Ovary (tissue), 9 donors: Measurements from ENCODE around the gene CCDC141. TPM values are rescaled to one million over a fixed set of nuclear protein-coding genes. Genes with fewer than 3 reads are reported as not detected.

ENCODE experiments used
- DNase-seq, 5 donors: peaks; one replicate each; pipeline ENCODE4 v3.0.0-alpha.2; 2019 to 2020
- H3K27ac ChIP-seq, 2 donors: fragments of 200-600 bp; one replicate each; pipeline versions ENCODE4 v1.5.1 to v1.8.0; 2019 to 2022
- H3K27me3 ChIP-seq: fragments of 200-600 bp; one replicate; pipeline ENCODE4 v1.8.0; 2022
- H3K36me3 ChIP-seq: fragments of 200-600 bp; sonication (generic); one replicate; pipeline ENCODE4 v1.5.1; 2019
- H3K4me1 ChIP-seq: one replicate; pipeline ENCODE4 v1.8.1; 2013; ENCODE audit warnings: mild to moderate bottlenecking, moderate library complexity; ENCODE audit not compliant: insufficient read depth
- H3K4me3 ChIP-seq: fragments of 200-600 bp; sonication (generic); one replicate; pipeline ENCODE4 v1.5.1; 2017
- H3K9me3 ChIP-seq, 2 donors: fragments of 200-600 bp in 1 of 2; sonication (generic) in 1 of 2; one replicate each; pipeline versions ENCODE4 v1.5.1 to v1.8.1; 2013 to 2019; ENCODE audit warnings: mild to moderate bottlenecking in 1 of 2, moderate library complexity in 1 of 2
- CTCF ChIP-seq, 3 donors: fragments of 450-650 bp in 2 of 3; fragments of 200-600 bp in 1 of 3; IDR thresholded peaks; one replicate each; pipeline versions ENCODE4 v1.5.1 to v1.8.0; 2016 to 2022; ENCODE audit warnings: antibody characterized with exemption in 3 of 3, mild to moderate bottlenecking in 1 of 3
- EP300 ChIP-seq: sonication (generic); formaldehyde crosslinking; IDR thresholded peaks from one replicate; pipeline ENCODE4 v1.6.1; 2017; ENCODE audit warnings: antibody characterized with exemption
- POLR2A ChIP-seq: fragments of 450-650 bp; IDR thresholded peaks from one replicate; pipeline ENCODE4 v1.6.1; 2017; ENCODE audit warnings: antibody characterized with exemption, mild to moderate bottlenecking, moderate library complexity
- WGBS, 3 donors: extraction: QIAGEN DNeasy Blood & Tissue Kit in 1 of 3; methylation state at CpG; one replicate each; pipeline versions ENCODE4 v1.1.5 to v1.1.7; 2013 to 2017; 5-methylcytosine and 5-hydroxymethylcytosine counted together
- intact Hi-C, 4 donors: fragments of 100-400 bp; cut with DNase I; formaldehyde crosslinking; loops; one replicate each; pipeline versions ENCODE4 v1.11.0 to v1.15.1; 2022 to 2023
- polyA plus RNA-seq, 2 donors: library from polyadenylated mRNA; stranded (reverse); fragments of 200-250 nt in 1 of 2; fragments of 350-450 nt in 1 of 2; fragmentation: Illumina TruSeq in 1 of 2; extraction: RNeasy Lipid Tissue Mini Kit (QIAGEN cat#74804) in 1 of 2; gene quantifications; one replicate each; pipeline ENCODE4 v1.2.3, GENCODE V29; 2013 to 2014
- total RNA-seq, 7 donors: library from RNA; depleted of rRNA in 2 of 7; stranded (reverse); fragments of >200 nt in 2 of 7; fragmentation: NEBNext Ultra II Directional in 3 of 7; extraction: Animal tissue kit (Norgen Biotek cat#: 25700) in 3 of 7; gene quantifications; one replicate each; pipeline versions ENCODE4 v1.1.0 to v1.2.4, GENCODE V29; 2016 to 2023
- donor health status: DM: no; HTN: no; CAD: no; lungs with moderate emphysema.
- donor health status: DM: no; HTN: no; CAD: no.
- donor health status: Bipolar disorder and iron deficiency.
- donor health status: DM: yes; HTN: yes; CAD: no.
- donor health status: DM: no; HTN: no; CAD: no.
- donor health status: DM: yes; HTN: yes; CAD: no.

CCDC141 gene
- total and polyA plus RNA-seq, 9 donors: 0.35 to 6.2 (median 0.77) TPM

- peaks cover 9% of the 10 kb centered on the region for H3K4me1 ChIP-seq
- H3K27me3 ChIP-seq: no peaks in the 10 kb centered on the region
- no peaks in the 10 kb centered on the region for H3K36me3 ChIP-seq
- no peak for DNase-seq
- no peak for TF ChIP-seq POLR2A
- no peak for TF ChIP-seq EP300
- TF ChIP-seq CTCF (IDR thresholded peaks at IDR 0.05): no peak
- H3K27ac ChIP-seq: no peak overlapping the region
- H3K9me3 ChIP-seq: no peaks in the 10 kb centered on the region
- 64 to 85% (median 80%) methylated on average over 4 of the region's 4 CpGs for WGBS, 3 donors
- no peak overlapping the region for H3K4me3 ChIP-seq
- intact Hi-C loops: no loop called here
These were observed 221.5 kb downstream of the CCDC141 start for GRCh38 chr2:178828486-178828881.

GRCh38 chr2:178827739-178828485 lies 222.0 kb downstream of the CCDC141 start:
- Histone ChIP-seq H3K27me3 (no peaks in the 10 kb centered on the region), H3K36me3 (no peaks in the 10 kb centered on the region), H3K9me3 (no peaks in the 10 kb centered on the region), H3K4me3 (no peak overlapping the region), H3K27ac (no peak overlapping the region), H3K4me1 (peaks cover 9% of the 10 kb centered on the region)
- DNase-seq: no peak
- intact Hi-C loops: no loop called here
- WGBS, 3 donors: 70 to 86% (median 75%) methylated on average over 9 of the region's 9 CpGs
- TF ChIP-seq POLR2A: no peak
- no peak for TF ChIP-seq CTCF (IDR thresholded peaks at IDR 0.05)
- TF ChIP-seq EP300: no peak

GRCh38 chr2:178827111-178827510 lies 222.8 kb downstream of the CCDC141 start:
- TF ChIP-seq CTCF (IDR thresholded peaks at IDR 0.05): no peak
- no peak for TF ChIP-seq EP300
- no peak for TF ChIP-seq POLR2A
- DNase-seq: no peak
- WGBS, 3 donors: 70 to 87% (median 71%) methylated on average over 1 of the region's 1 CpG
- peaks cover 9% of the 10 kb centered on the region for H3K4me1 ChIP-seq
- no peaks in the 10 kb centered on the region for H3K9me3 ChIP-seq
- H3K4me3 ChIP-seq: no peak overlapping the region
- no peaks in the 10 kb centered on the region for H3K27me3 ChIP-seq
- H3K36me3 ChIP-seq: no peaks in the 10 kb centered on the region
- intact Hi-C loops: no loop called here
- H3K27ac ChIP-seq: no peak overlapping the region

- no peak for TF ChIP-seq CTCF (IDR thresholded peaks at IDR 0.05)
- no peak for DNase-seq
- no peaks in the 10 kb centered on the region for H3K9me3 ChIP-seq
- H3K4me1 ChIP-seq: peaks cover 5% of the 10 kb centered on the region
- no peak overlapping the region for H3K27ac ChIP-seq
- H3K4me3 ChIP-seq: no peak overlapping the region
- intact Hi-C loops: no loop called here
- no peaks in the 10 kb centered on the region for H3K27me3 ChIP-seq
- WGBS, 3 donors: 0 to 84% (median 0%) methylated on average over 1 of the region's 1 CpG
- no peaks in the 10 kb centered on the region for H3K36me3 ChIP-seq
These were observed 224.8 kb downstream of the CCDC141 start for GRCh38 chr2:178825183-178825582.
